Natural killer cell (primary cell): ENCODE results near the gene SEMA3A. TPM values are rescaled to one million over a fixed set of nuclear protein-coding genes. Genes with fewer than 3 reads are reported as not detected.

Experiments
- ATAC-seq, 3 donors: fragments of 150-1000 bp in 2 of 3; fragments of 200-7000 bp in 1 of 3; cut with Tn5 transposase; 1 replicate in 1 of 3; 2 replicates in 2 of 3; pipeline ENCODE4 v1.10.0; 2021; ENCODE audit warnings: mild to moderate bottlenecking in 2 of 3, moderate library complexity in 2 of 3
- DNase-seq, 2 donors: peaks; one replicate each; pipeline versions ENCODE4 v3.0.0 to v3.0.0-alpha.2; 2013 to 2021; ENCODE audit warnings: mixed read lengths in 1 of 2
- H3K27ac ChIP-seq: one replicate; pipeline ENCODE4 v1.5.1; 2013; ENCODE audit warnings: mild to moderate bottlenecking, low read length
- H3K27me3 ChIP-seq: one replicate; pipeline ENCODE4 v1.6.1; 2013; ENCODE audit warnings: low read length; ENCODE audit not compliant: control insufficient read depth, insufficient read depth
- H3K36me3 ChIP-seq: one replicate; pipeline ENCODE4 v1.6.1; 2013; ENCODE audit warnings: low read length; ENCODE audit not compliant: control insufficient read depth, insufficient read depth
- H3K4me1 ChIP-seq: one replicate; pipeline ENCODE4 v1.6.1; 2013; ENCODE audit warnings: low read length; ENCODE audit not compliant: control insufficient read depth, insufficient read depth
- H3K4me3 ChIP-seq: one replicate; pipeline ENCODE4 v1.5.1; 2013; ENCODE audit warnings: low read length
- H3K9me3 ChIP-seq: one replicate; pipeline ENCODE4 v1.6.1; 2013; ENCODE audit warnings: low read length; ENCODE audit not compliant: control insufficient read depth, insufficient read depth
- H3K27ac Mint-ChIP-seq, 2 donors: one replicate each; pipeline ENCODE4 v1.8.0; 2022; ENCODE audit warnings: mild to moderate bottlenecking in 2 of 2, mixed read lengths in 2 of 2, moderate library complexity in 1 of 2
- H3K27me3 Mint-ChIP-seq, 2 donors: one replicate each; pipeline ENCODE4 v1.8.0; 2022; ENCODE audit warnings: low read depth in 2 of 2, mixed read lengths in 2 of 2
- H3K36me3 Mint-ChIP-seq: one replicate; pipeline ENCODE4 v1.8.0; 2022; ENCODE audit warnings: mixed read lengths
- H3K4me1 Mint-ChIP-seq, 2 donors: one replicate each; pipeline ENCODE4 v1.8.0; 2022; ENCODE audit warnings: mixed read lengths in 2 of 2
- H3K4me3 Mint-ChIP-seq: one replicate; pipeline ENCODE4 v1.8.0; 2022; ENCODE audit warnings: mild to moderate bottlenecking, moderate library complexity, mixed read lengths
- H3K9me3 Mint-ChIP-seq, 2 donors: one replicate each; pipeline ENCODE4 v1.8.0; 2022; ENCODE audit warnings: mixed read lengths in 2 of 2
- WGBS: methylation state at CpG from one replicate; pipeline ENCODE4 v1.1.7; 2013; ENCODE audit warnings: missing lambda C conversion rate; ENCODE audit not compliant: insufficient coverage; 5-methylcytosine and 5-hydroxymethylcytosine counted together
- intact Hi-C: fragments of 100-400 bp; cut with micrococcal nuclease; formaldehyde crosslinking; loops from one replicate; pipeline ENCODE4 v1.14.2; 2022
- total RNA-seq, 4 donors: library from RNA; stranded (reverse); fragments of 120-200 nt in 1 of 4; gene quantifications; one replicate each; pipeline versions ENCODE4 v1.2.3 to v1.2.4, GENCODE V29; 2013 to 2022
- TF ChIP-seq, protein P1 (sequence below): fragments of 200-600 bp; IDR thresholded peaks from one replicate; pipeline ENCODE4 v1.8.0; 2022; ENCODE audit warnings: antibody characterized with exemption

The SEMA3A gene
- total RNA-seq, 3 donors from 2014 or later (not counting 1 experiment from before 2014, with no cell fraction given): 0.13 to 0.21 TPM; not detected in 1

DNA sequence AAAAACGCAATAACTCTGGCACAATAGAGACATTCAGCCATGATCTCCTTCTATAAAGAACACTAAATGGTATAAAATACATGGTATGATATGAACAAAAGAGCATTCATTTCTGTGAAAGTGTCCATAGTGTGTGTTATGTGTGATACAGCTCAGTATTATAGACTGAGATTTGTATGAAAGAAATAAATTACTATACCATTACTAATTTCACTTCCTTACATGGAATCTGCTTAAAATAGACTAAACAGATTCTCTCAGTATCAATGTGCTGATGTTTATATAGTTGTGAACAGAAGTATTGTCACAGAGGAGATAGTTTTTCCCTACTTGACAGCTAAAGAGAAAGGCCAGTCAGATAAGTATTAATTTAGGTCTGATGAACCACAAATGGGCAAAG, 10.8 kb downstream of the SEMA3A start:
- H3K4me3 ChIP-seq: no peak overlapping the region
- no peaks in the 10 kb centered on the region for H3K36me3 ChIP-seq
- Mint-ChIP-seq H3K4me3 (no peak overlapping the region), H3K9me3 (peaks cover 0 to 2% of the 10 kb centered on the region in 2 donors), H3K36me3 (no peaks in the 10 kb centered on the region), H3K27me3 (no peaks in the 10 kb centered on the region), H3K27ac (no peak overlapping the region), H3K4me1 (no peaks in the 10 kb centered on the region)
- ATAC-seq: no peak
- TF ChIP-seq, protein P1, sequence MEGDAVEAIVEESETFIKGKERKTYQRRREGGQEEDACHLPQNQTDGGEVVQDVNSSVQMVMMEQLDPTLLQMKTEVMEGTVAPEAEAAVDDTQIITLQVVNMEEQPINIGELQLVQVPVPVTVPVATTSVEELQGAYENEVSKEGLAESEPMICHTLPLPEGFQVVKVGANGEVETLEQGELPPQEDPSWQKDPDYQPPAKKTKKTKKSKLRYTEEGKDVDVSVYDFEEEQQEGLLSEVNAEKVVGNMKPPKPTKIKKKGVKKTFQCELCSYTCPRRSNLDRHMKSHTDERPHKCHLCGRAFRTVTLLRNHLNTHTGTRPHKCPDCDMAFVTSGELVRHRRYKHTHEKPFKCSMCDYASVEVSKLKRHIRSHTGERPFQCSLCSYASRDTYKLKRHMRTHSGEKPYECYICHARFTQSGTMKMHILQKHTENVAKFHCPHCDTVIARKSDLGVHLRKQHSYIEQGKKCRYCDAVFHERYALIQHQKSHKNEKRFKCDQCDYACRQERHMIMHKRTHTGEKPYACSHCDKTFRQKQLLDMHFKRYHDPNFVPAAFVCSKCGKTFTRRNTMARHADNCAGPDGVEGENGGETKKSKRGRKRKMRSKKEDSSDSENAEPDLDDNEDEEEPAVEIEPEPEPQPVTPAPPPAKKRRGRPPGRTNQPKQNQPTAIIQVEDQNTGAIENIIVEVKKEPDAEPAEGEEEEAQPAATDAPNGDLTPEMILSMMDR: no peak
- no peaks in the 10 kb centered on the region for H3K27me3 ChIP-seq
- H3K4me1 ChIP-seq: no peaks in the 10 kb centered on the region
- no peak overlapping the region for H3K27ac ChIP-seq
- no peaks in the 10 kb centered on the region for H3K9me3 ChIP-seq
- DNase-seq: no peak
- intact Hi-C loops: no loop called here
- WGBS: no CpG with 5 or more reads among the region's 1 CpG

DNA sequence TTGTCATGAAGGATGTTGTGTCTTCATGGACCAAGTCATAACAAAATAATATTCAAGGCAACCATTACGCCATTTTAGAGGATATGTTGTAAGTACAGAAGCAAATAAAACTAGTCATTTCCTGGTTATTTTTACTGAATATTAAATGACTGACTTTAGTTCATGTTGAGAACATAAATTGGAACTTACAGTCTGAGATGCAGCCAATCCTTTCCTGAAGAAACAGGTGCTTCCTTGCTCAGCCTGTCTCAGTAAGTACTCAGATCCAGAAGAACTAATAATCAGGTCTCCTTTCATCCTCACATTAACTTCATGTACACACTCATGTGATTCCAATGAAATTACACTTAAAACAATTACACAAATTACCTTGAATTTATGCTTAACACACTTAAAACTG, 12.3 kb downstream of the SEMA3A start:
- intact Hi-C loops: no loop called here
- H3K27ac ChIP-seq: no peak overlapping the region
- DNase-seq: no peak
- no peak overlapping the region for H3K4me3 Mint-ChIP-seq
- no peak overlapping the region for H3K4me3 ChIP-seq
- WGBS: no CpG with 5 or more reads among the region's 1 CpG
- H3K4me1 ChIP-seq: no peaks in the 10 kb centered on the region
- H3K36me3 ChIP-seq: no peaks in the 10 kb centered on the region
- no peaks in the 10 kb centered on the region for H3K4me1 Mint-ChIP-seq
- H3K27me3 Mint-ChIP-seq: no peaks in the 10 kb centered on the region
- no peaks in the 10 kb centered on the region for H3K27me3 ChIP-seq
- peaks cover 0 to 2% of the 10 kb centered on the region in 2 donors for H3K9me3 Mint-ChIP-seq
- no peaks in the 10 kb centered on the region for H3K36me3 Mint-ChIP-seq
- TF ChIP-seq, protein P1: no peak
- H3K9me3 ChIP-seq: no peaks in the 10 kb centered on the region
- no peak for ATAC-seq
- H3K27ac Mint-ChIP-seq: no peak overlapping the region

DNA sequence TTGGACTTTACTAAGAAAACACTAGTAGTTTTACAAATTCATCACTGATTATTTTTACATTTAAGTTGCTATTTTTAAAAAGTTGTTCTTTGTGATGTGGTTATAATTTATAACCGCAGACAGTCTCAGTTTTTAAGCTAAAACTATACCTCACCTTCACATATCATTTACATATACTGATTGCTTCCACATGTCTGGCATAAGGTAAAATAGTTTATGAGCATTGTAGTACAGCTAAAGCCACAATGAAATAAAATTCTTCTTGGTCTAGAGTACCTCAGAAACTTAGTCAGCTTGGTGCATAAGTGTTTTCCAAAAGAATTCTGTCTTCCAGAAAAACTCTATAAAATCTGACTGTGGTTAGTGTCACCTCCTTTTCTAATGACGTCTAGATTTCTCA, 13.0 kb downstream of the SEMA3A start:
- Mint-ChIP-seq H3K4me3 (no peak overlapping the region), H3K9me3 (no peaks in the 10 kb centered on the region), H3K27ac (no peak overlapping the region), H3K36me3 (no peaks in the 10 kb centered on the region), H3K4me1 (no peaks in the 10 kb centered on the region), H3K27me3 (no peaks in the 10 kb centered on the region)
- Histone ChIP-seq H3K4me3 (no peak overlapping the region), H3K36me3 (no peaks in the 10 kb centered on the region), H3K4me1 (no peaks in the 10 kb centered on the region), H3K27ac (no peak overlapping the region), H3K27me3 (no peaks in the 10 kb centered on the region), H3K9me3 (no peaks in the 10 kb centered on the region)
- no peak for ATAC-seq
- WGBS: 79% methylated on average over 1 of the region's 2 CpGs
- no peak for DNase-seq
- TF ChIP-seq, protein P1: no peak
- intact Hi-C loops: no loop called here

DNA sequence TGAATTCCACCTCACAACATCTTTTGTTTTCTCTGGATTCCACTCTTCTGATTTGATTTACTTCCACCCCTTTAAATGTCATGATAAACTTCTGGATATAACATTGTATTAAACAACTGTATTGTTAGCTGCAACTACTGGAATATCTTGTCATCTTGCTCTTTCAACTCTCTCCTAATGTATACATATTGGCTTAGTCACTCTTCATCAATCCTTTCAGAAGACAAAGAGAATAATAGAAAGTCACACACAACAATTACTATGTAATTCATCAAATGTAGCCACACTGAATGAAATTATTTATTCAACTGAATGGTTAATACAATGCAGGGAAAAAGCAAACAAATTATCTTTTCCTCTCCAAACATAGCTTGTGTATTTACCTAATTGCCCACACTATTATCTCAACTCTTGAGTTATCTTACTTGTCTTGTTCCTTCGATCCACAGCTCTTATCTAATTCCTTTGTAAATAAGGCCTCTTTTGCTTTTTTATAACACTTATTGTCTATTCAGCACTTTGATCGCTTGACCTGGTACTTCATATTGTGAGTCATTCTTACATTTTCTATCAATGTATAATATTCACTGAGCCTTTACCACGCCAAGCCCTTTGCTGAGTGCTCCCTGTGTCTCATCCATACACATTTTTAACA, 16.7 kb downstream of the SEMA3A start:
- ATAC-seq: no peak
- 64% methylated on average over 3 of the region's 3 CpGs for WGBS
- H3K27ac Mint-ChIP-seq: no peak overlapping the region

More for the DNA sequence above, 16.7 kb downstream of the SEMA3A start:
- Mint-ChIP-seq H3K27me3 (no peaks in the 10 kb centered on the region), H3K4me1 (no peaks in the 10 kb centered on the region), H3K4me3 (no peak overlapping the region), H3K9me3 (peaks cover 0 to 3% of the 10 kb centered on the region in 2 donors), H3K36me3 (no peaks in the 10 kb centered on the region)
- H3K4me3 ChIP-seq: no peak overlapping the region
- no peaks in the 10 kb centered on the region for H3K27me3 ChIP-seq
- no peaks in the 10 kb centered on the region for H3K4me1 ChIP-seq
- H3K9me3 ChIP-seq: peaks cover 4% of the 10 kb centered on the region
- intact Hi-C loops: no loop called here
- TF ChIP-seq, protein P1: no peak
- no peak for DNase-seq
- no peak overlapping the region for H3K27ac ChIP-seq
- H3K36me3 ChIP-seq: no peaks in the 10 kb centered on the region
